ENCODE results near the gene ARHGEF11.

The ARHGEF11 gene

DNA sequence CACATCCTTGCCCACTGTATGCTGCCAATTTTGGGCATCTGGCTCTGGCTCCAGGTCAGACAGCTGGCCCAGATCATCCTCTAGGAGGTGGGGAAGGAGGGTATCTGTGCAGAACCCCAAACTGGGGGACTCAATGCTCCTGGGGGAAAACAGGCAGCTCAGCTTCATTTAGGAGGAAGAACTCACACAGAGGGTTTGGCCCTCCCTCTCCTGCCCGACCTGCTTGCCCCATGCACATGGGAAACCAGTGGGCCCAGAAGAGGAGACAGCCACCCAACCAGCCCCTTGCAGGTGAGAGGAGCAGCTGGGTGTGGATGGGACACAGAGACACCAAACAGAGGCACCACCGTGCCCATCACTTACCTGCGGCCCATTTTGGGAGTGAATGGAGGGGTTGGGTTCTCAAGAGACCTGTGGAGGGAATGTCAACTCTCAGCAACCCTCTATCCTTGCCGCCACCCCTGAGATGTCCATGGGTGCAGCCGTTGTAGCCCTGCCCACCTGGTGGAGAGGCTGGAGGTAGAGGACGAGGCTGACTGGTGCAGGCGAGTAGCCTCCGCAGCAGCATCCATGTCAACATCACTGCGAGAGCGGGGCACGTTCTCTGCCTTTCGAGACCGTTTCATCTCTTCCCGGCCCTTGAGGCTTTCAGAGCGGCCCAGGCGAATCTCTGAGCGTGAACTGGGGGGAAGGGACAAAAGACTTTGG, 97.6 kb downstream of the ARHGEF11 start:
- DNase-seq: no peak

DNA sequence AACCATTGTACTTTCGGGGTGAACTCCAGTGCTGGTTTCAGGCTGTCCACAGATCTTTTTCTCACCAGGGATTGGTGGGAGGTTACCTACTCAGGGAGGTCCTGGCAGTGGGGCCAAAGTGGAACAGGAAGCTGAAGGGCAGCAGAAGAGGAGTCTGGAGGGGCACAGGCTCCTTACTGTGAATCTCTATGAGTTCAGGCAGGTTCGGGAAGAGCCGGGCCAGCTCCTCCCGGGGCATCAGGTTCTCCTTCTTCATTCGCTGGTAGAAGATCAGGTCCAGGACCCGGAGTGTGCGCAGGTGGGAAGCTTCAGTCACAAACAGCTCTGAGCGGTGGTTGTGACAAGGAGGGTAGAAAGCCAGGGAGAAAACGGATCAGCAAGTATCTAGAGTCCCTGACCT, 98.4 kb downstream of the ARHGEF11 start:
- no peak for DNase-seq

DNA sequence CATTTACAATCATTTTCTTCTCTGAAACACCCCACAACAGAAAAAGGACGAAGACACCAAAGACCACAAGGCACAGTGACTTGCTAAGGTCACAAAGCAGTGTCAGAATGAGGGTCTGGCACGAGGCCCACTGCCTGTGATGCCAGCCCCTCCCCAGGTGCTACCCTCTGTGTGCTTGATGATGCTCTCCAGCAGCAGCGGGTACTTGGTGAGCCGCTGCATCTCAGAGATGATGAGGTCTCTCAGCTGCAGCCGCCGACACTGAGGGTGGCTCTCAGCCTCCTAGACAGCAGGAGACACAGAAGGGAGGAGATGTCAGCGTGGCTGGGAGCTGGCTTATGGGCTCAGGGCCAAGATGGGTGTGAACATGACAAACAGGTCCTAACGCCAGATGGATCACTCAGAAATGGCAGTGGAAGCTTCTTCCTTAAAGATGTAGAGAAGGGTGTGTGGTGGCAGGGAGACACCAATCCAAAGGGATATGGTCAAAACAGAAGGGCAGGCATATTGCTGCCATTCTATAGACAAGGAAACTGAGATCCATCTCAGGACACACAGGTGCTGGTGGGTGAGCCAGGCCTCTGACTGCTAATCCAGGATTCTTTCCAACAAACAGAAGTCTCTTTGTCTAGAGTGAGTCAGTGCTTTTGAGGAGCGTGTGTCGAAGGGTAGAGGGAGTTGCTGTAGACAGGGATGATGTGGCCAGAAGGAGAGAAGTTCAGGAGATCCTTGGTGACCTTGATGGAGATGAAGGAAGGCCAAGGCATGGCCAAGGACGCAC, 99.5 kb downstream of the ARHGEF11 start:
- no peak for DNase-seq

DNA sequence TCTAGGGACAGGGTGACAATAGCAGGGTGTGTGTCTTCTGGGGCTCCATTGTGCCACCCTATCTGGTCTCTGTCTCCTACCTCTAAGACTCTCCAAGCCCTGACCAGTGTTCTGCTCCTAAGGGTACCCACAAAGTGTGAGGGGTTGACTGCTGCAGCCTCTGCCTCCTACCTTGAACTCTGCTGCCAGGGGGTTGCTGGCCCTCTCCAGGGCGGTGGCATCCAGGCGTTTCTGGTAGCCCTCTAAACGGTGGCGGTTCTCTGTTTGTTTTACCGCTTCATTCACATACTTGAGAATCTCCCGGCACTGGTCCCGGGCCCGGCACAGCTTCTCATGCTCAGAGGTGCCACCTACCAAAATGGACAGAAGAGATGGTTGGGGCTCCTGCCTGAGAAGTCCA, 100.7 kb downstream of the ARHGEF11 start:
- DNase-seq: no peak

DNA sequence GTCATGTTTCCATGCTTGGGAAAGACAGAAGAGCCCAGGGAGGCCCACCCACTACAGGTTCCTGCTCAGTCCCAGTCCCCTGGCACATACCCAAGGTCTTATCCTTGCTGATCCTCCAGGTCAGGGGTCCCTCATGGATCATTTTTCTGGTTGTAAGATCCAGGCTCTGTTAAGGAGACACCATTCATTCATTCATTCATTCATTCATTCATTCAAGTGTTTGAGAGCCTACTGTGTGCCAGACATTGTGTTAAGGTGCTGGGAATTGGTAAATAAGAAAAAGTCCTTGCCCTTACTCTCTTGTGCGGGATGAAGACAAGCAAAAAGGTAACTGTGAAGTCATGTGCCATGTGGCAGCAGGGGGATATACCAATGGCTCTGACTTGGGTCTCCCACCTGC, 101.3 kb downstream of the ARHGEF11 start:
- no peak for DNase-seq

DNA sequence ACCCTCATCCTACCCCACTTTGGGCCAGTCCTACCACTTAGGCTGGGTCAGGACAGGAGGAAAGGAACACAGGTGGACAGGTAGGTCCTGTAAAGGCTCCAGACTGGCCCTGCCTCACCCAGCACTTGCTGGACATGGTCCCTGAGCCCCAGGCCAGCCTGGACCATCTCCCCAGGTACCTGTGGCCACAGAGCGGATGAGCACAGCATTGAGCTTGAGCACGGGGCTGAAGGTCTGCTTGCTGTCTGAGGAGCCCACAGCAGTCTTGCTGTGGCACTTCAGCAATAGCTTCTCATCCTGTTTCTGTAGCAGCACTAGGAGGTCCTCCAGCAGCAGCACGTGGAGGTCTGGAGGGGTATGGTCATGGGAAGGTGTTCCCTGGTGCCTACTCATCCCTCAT, 101.8 kb downstream of the ARHGEF11 start:
- no peak for DNase-seq

DNA sequence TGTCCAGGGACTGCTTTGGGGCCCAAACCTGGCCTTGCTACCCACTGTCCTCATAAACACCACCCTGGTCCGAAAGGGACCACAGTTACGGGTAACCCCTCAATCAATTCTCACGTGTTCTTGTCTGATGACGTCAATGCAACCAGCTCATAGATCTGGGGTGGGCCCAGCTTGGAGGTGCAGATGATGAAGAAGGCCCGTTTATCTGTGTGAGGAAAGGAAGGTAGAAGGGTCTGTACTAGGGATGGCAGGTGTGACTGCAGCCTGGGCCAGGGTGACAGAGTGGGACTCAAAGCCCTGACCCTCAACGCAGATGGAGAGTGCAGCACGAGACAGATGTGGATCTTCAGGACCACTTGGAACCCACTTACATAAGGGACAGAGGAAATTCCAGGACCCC, 103.0 kb downstream of the ARHGEF11 start:
- no peak for DNase-seq

DNA sequence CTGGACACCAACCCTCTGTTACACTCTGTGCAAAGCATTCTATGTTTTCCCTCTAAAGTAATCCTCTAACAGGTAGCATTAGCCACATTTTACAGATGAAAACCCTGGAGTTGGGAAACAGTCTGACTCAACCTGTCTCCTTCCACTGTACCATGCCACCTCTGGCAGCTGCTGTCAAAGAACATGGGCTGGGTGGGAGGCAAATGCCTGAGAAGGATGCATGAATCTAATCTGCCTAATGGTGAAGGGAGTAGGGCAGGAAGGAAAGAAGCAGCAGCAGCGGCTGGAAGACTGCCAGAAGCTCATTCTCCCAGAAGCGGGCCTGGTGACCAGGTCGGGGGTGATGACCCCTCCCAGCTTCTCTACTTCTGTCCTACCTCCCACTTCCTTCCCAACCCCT, 103.4 kb downstream of the ARHGEF11 start:
- no peak for DNase-seq

DNA sequence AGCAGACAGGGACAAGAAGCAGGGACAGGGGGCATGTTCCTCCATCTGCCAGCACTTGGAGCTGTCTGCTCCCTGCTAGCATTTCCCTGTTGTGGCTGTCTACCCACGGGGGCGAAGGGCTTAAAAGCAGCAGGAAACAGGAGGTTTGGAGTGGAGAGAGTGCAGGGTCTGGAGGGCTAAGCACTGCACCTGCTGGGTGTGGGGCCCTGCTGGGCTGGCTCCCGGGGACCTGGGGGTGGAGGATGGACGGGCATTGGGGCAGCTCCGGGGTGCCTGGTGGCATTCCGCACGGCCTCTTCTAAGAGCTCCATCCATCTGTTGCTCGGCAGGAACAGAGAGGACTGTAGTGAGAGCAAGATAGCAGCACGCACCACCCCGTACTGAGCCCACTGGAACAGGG, 103.9 kb downstream of the ARHGEF11 start:
- no peak for DNase-seq

DNA sequence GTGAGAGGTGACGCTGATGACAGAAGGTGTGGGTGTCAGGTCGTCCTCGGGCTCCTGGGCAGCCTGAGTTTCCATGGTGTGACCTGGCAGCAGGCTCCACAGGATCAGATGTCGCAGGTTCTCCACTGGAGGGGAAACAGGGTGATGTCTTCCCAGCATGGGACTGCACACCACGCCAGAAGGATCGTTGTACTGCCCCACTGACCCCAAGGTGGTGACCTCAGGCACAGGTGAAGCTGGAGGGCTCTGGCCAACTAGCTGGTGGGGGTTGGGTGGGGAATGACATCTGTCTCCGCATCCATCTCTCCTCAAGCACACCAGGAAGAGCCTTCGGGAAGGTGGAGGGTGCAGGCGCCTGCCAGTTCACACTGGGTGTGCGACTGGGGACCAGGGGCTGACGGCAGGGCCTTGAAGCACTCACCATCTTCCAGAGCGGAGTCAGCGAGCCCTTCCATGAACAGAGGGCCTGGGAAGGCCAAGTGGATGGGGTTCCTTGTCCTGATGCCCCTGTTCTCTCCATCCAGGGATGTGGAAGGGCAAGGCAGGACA, 105.7 kb downstream of the ARHGEF11 start:
- DNase-seq: no peak

DNA sequence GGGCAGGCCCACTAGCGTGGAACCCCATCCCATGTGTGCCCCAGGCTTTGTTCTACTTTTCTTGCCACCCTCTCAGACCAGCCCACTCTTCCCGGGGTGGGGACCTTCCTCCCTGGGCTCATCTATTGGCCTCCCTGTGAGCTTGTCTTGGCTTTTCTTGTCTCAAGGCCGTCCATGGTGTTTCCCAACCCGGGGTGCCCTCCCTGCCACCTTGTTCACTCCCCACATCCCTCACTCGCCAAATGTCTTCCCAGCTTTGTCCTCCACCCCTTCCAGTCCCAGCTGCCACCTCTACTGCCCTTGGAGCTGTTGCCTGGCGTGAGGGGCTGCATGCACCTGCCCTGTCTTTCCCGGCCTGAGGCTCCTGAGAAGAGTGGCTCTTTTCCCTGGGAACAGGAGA, 106.7 kb downstream of the ARHGEF11 start:
- no peak for DNase-seq

DNA sequence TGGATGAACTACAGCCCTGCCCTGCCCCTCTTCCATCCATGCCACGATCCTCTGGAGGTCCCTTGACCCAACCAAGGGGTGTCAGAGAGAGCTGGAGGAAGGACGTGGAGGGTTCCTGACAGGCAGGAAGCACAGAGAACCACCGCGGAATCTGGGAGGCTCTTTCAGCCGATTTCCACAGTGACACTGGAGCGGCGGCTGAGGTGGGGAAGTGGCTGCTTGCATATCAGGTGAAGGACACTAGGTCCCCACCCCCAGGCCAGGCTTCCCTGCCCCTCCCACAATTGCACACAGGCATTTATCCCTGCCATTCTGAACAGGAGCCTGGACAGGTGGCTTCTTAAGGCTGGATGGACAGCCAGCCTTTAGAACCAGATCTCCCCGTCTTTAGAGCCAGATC, 107.7 kb downstream of the ARHGEF11 start:
- no peak for DNase-seq

DNA sequence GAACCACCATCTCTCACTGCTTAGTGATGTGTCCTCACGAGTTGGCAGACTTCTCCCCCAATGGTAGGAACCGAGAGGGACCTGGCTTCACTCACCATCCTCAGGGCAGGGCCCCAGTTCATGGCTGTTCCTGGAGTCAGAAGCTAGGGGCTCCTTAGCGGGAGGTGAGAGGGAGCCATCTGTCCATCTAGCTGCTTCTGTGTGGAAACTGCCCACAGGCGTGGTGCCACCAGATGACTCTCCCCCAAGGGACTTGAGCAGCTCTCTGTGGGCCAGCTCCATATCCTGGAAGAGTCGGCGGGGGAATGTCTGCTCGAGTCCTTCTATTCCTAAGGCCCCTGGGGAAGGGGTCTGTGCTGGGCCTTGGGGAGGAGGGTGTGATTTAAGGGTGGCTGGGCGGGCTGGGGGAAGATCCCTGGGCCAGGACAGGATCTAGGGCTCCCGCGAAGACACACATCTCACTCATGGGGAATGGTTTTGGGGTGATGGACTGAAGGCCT, 108.8 kb downstream of the ARHGEF11 start:
- DNase-seq: no peak

DNA sequence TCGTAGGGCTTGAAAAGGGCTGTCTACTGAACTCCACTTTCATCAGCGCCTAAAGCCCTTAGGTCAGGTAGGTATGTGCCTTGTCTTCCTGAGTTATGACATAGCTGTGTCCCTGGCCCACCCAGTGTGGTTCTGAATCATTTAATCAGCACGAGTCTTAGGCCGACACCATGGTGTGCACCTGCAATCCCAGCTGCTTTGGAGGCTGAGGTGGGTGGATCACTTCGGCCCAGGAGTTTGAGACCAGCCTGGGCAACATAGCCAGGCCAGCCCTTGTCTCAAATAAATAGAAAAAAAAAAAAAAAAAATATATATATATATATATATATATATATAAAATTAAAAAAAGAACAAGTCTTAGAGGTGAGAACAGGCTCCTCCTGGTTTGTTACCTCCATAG, 109.4 kb downstream of the ARHGEF11 start:
- DNase-seq: no peak

DNA sequence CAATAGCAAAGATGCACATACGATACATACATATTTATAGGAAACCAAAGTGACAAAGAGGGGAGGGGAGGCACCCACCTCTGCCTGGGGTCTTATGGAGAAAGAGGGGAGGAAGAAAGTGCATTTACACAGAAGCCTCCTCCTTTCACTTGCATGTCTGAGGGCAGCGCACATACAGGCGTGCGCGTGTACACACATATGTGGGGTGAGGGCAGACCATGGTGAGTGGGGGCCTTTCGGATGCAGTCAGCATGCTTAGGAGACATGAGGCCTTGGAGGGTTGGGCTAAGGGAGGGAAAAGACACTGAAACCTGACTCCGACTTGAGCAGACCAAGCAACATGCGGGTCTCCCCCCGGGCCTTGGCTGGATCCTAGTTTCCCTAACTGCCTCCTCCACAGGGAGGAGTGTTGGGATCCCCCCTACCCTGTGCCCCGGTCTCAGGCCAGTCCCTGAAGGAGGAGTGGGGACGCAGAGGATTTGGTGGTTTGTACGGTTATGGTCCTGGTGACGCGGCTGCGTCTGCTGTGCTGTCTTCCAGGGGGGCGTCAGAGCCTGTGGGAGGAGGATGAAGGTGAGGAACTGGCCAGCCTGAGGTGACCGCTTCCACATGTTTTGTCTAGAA, 109.9 kb downstream of the ARHGEF11 start:
- DNase-seq: no peak

DNA sequence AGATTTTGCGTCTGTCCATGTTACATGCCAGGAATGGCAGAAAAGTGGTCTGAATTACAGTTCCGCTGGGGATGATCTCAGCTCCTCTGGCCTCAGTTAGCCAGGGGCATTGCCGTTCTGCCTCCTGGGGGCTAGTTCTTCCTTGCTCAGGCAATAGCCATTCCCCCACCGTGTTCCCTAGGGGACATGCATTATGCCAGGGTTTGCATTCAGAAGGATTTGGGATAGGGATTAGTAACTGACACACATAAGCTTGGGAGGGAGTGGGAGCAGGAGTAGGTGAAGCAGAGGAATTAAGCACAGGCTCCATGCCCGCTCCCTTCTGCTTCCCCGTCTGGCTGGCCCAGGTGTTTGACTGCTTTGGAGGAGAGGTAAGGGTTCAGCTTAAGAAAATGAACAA, 112.4 kb downstream of the ARHGEF11 start:
- DNase-seq: no peak

DNA sequence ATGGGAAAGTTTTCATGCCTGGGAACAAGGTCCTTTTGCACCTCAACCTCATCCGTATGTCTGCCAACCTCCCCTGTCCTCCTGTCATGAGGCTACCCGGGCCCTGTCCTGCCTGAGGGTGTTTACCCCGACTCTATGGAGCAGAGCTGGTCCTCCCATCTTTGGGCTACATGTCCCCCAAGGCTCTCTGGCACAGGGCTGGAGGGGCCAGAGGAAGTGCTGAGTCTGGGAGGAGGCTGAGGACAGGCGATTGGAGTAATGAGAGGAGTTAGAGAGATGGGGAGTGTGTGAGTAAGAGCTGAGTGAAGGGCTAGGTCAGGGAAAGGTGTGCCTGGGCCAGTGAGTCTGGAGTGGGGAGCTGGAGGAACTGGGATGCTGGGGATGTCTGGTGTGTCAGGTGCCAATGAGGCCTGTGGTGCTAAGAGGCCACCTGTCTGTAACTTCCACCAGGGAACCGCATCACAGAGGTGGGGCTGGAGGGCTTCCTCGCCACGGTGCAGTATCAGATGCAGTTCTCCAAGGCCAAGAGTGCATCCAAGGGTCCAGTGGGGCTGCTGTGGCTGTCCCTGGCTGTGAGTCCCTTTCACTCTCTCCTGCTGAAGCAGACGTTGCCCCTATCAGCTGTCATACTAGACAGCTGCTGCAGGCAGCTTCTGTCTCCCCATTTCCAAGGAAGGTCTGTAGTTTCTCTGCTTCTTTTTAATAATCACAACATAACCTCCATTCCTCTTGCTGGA, 113.4 kb downstream of the ARHGEF11 start:
- DNase-seq: no peak

DNA sequence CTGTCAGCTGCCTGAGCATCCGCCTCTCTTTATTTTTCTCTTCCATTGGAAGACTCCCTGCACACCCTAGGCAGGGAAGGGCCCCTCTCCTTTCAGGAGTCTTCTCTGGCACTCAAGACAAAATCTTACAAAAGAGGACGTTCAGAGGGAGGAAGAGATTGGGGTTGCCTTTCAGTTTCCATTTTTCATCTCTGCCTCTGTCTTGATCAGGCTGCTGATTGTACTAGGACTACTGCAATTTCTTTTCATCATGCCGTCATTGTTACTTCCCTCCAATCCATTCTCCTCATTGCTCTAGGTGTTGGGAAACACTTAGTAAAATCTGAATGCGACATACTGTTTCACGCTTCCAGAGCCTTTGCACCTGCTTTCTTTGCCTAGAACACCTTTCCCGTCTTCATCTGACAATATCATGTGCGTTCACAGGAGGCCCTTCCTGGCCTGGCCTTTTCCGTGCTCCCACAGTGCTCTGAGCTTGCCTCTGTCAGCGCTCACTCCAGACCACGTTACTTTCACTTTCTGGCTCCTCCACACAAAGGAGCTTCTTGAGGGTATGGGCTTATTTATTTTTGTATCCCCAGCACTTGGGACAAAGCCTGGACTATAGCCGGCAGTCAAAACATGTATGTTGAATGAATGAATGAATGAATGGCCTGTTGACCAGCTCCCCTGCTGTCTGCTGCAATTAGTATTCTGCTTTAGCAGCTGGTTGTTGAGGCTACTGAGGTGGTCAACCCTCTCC, 114.2 kb downstream of the ARHGEF11 start:
- DNase-seq: no peak

DNA sequence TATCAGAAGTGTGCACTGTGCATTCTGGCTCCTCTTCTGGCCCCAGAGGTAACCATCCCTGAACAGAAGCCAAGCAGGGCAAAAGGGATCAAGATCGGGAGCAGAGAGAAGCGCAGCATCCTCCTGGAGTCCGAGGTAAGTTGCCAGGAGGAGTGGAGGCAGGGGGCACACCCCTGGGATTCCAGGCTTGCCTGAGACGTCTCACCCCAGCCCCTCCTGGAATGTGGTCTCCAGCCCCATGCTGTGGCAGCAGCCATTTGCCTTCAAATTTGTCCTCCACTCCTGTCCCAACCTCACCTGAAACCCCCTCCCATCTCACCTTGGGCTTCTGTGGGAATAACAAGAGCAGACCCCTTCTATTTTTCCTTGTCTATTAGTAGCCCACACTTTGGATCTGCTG, 115.1 kb downstream of the ARHGEF11 start:
- no peak for DNase-seq

DNA sequence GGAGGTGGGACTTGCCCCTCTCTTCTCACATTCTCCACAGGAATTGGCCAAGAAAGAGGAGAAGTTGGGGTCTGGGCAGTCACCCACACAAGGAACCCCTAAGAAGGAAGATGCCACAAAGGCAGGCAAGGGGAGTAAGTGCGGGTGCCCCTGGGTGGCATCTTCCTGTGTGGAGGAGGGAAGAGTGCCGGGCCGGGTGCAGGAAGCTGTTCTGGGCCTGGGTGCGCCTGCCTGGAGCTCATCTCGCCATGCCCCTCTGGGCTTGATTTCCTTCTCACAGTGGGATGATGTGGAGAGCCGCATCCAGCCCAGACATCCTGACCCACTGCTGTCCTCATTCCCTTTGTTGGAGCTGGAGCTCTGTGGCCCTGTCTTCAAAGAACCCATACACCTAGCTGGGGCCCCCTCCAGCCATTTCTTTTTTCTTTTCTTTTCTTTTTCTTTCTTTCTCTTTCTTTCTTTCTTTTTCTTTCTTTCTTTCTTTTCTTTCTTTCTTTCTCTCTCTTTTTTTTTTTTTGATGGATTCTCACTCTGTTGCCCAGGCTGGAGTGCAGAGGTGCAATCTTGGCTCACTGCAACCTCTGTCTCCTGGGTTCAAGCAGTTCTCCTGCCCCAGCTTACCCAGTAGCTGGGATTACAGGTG, 115.8 kb downstream of the ARHGEF11 start:
- DNase-seq: no peak

DNA sequence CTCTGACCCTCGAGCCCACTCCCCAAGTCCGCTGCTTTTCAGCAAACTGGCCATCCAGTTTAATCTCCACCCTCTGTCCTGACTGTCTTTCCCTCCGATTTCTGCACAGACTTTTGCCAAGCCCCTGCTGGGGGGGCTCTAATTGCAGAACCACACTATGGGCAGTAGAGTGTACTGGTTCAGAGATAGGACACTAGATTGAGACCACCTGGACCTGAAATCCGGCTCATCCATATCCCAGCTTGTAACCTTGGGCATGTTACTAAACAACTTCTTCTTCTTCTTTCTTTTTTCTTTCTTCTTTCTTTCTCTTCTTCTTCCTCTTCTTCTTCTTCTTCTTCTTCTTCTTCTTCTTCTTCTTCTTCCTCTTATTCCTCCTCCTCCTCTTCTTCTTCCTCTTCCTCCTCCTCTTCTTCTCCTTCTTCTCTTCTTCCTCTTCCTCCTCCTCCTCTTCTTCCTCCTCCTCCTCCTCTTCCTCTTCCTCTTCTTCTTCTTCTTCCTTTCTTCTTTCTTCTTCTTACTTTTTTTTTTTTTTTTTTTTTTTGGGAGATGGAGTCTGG, 117.4 kb downstream of the ARHGEF11 start:
- DNase-seq: no peak
